SU-DHL-6 (cell line): ENCODE measurements around the gene HOXC11.

ENCODE experiments used
- H2AFZ ChIP-seq: fragments of 200-600 bp; sonication (generic); 2 replicates; pipeline ENCODE4 v1.6.1; 2014; ENCODE audit warnings: low read depth, mild to moderate bottlenecking, moderate library complexity, mixed read lengths, antibody characterized with exemption, low read length; ENCODE audit not compliant: severe bottlenecking
- H3F3A ChIP-seq: fragments of 200-600 bp; shearing (Covaris generic); 2 replicates; pipeline ENCODE4 v1.6.0; 2016; ENCODE audit warnings: antibody characterized with exemption, mild to moderate bottlenecking; ENCODE audit not compliant: insufficient read depth
- H3K27ac ChIP-seq: fragments of 200-600 bp; sonication (generic); 2 replicates; pipeline ENCODE4 v1.5.1; 2016; ENCODE audit warnings: low read depth, mild to moderate bottlenecking, low read length, moderate library complexity, mixed read lengths
- H3K27me3 ChIP-seq: fragments of 200-600 bp; sonication (generic), shearing (Covaris generic); 2 replicates; pipeline ENCODE4 v1.6.0; 2014; ENCODE audit warnings: mild to moderate bottlenecking, low read length
- H3K36me3 ChIP-seq: fragments of 200-600 bp; sonication (generic); 2 replicates; pipeline ENCODE4 v1.6.1; 2014; ENCODE audit warnings: mild to moderate bottlenecking, low read length, mixed read lengths
- H3K4me2 ChIP-seq: fragments of 300-600, 200-600 bp; shearing (Covaris generic), sonication (generic); 2 replicates; pipeline ENCODE4 v1.6.0; 2014; ENCODE audit warnings: low read length, low read depth, mild to moderate bottlenecking; ENCODE audit not compliant: poor library complexity, severe bottlenecking
- H3K4me3 ChIP-seq: fragments of 200-600 bp; sonication (generic); 2 replicates; pipeline ENCODE4 v1.5.1; 2014; ENCODE audit warnings: antibody characterized with exemption, low read length, mild to moderate bottlenecking, mixed read lengths; ENCODE audit not compliant: insufficient read depth, poor library complexity, severe bottlenecking
- H3K79me2 ChIP-seq: fragments of 200-600 bp; sonication (generic); 2 replicates; pipeline ENCODE4 v1.6.1; 2014; ENCODE audit warnings: mild to moderate bottlenecking, low read length, moderate library complexity; ENCODE audit not compliant: insufficient read depth
- H3K9ac ChIP-seq: fragments of 200-600 bp; sonication (generic); 2 replicates; pipeline ENCODE4 v1.7.0; 2014; ENCODE audit warnings: mild to moderate bottlenecking, low read length
- H3K9me2 ChIP-seq: fragments of 200-600 bp; sonication (generic); replicated peaks from 2 replicates; pipeline ENCODE4 v1.6.1; 2014; ENCODE audit warnings: low read length; ENCODE audit not compliant: insufficient read depth
- H3K9me3 ChIP-seq: fragments of 200-600 bp; sonication (generic); 2 replicates; pipeline ENCODE4 v1.6.1; 2014; ENCODE audit warnings: low read length, mixed read lengths; ENCODE audit not compliant: insufficient read depth
- H4K20me1 ChIP-seq: fragments of 200-600 bp; sonication (generic); 2 replicates; pipeline ENCODE4 v1.6.1; 2014; ENCODE audit warnings: low read depth, mild to moderate bottlenecking, antibody characterized with exemption, low read length, moderate library complexity, mixed read lengths
- EZH2phosphoT487 ChIP-seq: fragments of 200-600 bp; sonication (generic), shearing (Covaris generic); conservative IDR thresholded peaks from 2 replicates; pipeline ENCODE4 v1.6.1; 2018; ENCODE audit warnings: mild to moderate bottlenecking, antibody characterized with exemption, low read length, moderate library complexity, mixed read lengths
- TF ChIP-seq, protein P1 (sequence below): fragments of 200-600 bp; sonication (generic); IDR thresholded peaks from one replicate; pipeline ENCODE4 v1.5.1; 2017; ENCODE audit warnings: antibody characterized with exemption, mild to moderate bottlenecking, low read length, moderate library complexity; ENCODE audit not compliant: insufficient read depth, poor library complexity, severe bottlenecking

The HOXC11 gene

DNA sequence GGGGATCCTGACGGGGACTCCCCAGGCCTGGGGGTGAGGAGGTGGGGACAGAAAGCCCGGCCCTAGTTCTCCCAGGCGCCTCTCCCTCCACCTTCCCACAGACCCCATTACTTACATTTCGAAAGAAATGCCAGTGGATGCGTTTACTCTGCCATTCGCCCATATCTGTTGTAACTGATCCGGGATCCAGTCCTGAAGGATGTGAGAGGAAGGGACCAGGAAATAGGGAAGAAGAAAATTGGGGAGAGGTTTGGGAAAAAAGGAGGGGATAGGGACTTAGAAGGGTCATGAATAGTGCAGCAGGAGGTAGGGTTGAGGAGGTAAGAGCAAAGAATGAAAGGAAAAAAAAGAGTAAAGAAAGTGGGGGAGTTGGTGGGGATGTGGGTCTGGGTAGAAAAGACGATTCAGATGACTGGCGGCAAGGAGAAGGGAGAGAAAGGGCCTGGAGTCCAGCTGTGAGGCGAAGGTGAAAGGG is 17.1 kb upstream of the HOXC11 start:
- no peaks in the 10 kb centered on the region for H4K20me1 ChIP-seq
- H3K27me3 ChIP-seq, result no peaks in the 10 kb centered on the region
- no peaks in the 10 kb centered on the region for H3K9me3 ChIP-seq
- H3K27ac ChIP-seq, result no peak overlapping the region
- no peaks in the 10 kb centered on the region for H3K79me2 ChIP-seq
- no peak overlapping the region for H3K4me2 ChIP-seq
- no peaks in the 10 kb centered on the region for H3F3A ChIP-seq
- H3K9ac ChIP-seq, result no peak overlapping the region
- H3K9me2 ChIP-seq, result no peaks in the 10 kb centered on the region
- H3K36me3 ChIP-seq, result no peaks in the 10 kb centered on the region
- no peak for TF ChIP-seq EZH2phosphoT487
- TF ChIP-seq, protein P1, sequence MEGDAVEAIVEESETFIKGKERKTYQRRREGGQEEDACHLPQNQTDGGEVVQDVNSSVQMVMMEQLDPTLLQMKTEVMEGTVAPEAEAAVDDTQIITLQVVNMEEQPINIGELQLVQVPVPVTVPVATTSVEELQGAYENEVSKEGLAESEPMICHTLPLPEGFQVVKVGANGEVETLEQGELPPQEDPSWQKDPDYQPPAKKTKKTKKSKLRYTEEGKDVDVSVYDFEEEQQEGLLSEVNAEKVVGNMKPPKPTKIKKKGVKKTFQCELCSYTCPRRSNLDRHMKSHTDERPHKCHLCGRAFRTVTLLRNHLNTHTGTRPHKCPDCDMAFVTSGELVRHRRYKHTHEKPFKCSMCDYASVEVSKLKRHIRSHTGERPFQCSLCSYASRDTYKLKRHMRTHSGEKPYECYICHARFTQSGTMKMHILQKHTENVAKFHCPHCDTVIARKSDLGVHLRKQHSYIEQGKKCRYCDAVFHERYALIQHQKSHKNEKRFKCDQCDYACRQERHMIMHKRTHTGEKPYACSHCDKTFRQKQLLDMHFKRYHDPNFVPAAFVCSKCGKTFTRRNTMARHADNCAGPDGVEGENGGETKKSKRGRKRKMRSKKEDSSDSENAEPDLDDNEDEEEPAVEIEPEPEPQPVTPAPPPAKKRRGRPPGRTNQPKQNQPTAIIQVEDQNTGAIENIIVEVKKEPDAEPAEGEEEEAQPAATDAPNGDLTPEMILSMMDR, result no peak
- H3K4me3 ChIP-seq, result no peak overlapping the region
- H2AFZ ChIP-seq, result no peak overlapping the region

GRCh38 chr12:53956251-53956887 is 16.6 kb upstream of the HOXC11 start:
- H3K36me3 ChIP-seq, result no peaks in the 10 kb centered on the region
- H4K20me1 ChIP-seq, result no peaks in the 10 kb centered on the region
- no peak overlapping the region for H3K9ac ChIP-seq
- H3F3A ChIP-seq, result no peaks in the 10 kb centered on the region
- TF ChIP-seq, protein P1, result no peak
- TF ChIP-seq EZH2phosphoT487, result no peak
- no peak overlapping the region for H2AFZ ChIP-seq
- H3K79me2 ChIP-seq, result no peaks in the 10 kb centered on the region
- H3K27me3 ChIP-seq, result no peaks in the 10 kb centered on the region
- H3K9me2 ChIP-seq, result no peaks in the 10 kb centered on the region
- no peak overlapping the region for H3K4me3 ChIP-seq
- H3K4me2 ChIP-seq, result no peak overlapping the region
- no peaks in the 10 kb centered on the region for H3K9me3 ChIP-seq
- no peak overlapping the region for H3K27ac ChIP-seq

DNA sequence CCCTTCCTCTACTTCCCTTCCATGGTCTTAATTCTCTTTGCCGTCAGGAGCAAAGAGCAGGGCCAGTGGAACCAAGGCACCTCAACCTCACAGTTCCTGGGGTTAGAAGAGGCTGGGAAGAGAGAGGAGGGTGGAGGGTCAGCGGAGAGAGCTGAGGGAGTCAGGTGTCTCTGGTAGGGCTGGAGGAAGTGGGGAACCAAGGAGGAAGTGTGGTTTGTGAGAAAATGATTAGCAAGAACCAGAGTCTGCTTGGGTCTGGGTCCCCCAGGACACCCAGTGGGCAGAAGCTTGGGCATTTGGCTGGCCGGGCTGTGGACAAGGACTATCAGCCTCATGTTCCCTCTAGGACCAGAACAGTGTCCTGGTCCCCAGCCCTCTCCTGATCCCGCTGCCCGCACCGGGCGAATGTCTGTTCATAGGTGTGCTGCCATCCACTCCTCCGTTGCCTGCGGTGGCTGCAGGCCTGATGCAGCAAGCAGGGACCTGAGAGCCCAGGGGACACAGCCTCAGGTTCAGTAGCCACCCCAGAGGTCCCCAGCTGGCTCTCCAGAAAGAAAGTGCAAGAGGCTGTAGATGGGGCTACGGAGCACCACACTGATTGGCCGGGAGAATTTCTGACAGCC is 15.9 kb upstream of the HOXC11 start:
- Histone ChIP-seq H3K36me3 (no peaks in the 10 kb centered on the region), H3K4me3 (no peak overlapping the region), H3K27ac (no peak overlapping the region), H2AFZ (no peak overlapping the region), H3K4me2 (no peak overlapping the region), H3K9me2 (no peaks in the 10 kb centered on the region), H3F3A (no peaks in the 10 kb centered on the region), H3K79me2 (no peaks in the 10 kb centered on the region), H3K9ac (no peak overlapping the region), H4K20me1 (no peaks in the 10 kb centered on the region), H3K27me3 (no peaks in the 10 kb centered on the region), H3K9me3 (no peaks in the 10 kb centered on the region)
- TF ChIP-seq EZH2phosphoT487, result no peak

DNA sequence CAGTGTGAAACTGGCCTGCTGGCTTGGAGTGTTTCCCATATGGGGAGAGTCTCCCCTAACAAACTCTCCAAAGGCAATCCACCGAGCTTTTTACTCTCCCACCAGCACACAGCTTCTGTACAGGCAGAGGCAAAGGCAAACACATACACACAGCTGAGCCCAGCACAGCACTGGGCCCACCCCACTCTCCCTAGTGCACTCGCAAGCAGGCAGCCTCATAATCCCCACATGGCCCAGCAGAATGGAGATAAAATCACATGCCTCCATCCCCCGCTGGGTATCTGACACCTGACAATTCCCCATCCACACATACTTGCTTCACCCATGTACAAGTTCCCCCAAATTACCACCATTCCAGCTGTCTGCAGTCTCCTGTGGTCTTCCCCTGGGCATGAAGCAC is 14.8 kb upstream of the HOXC11 start:
- Histone ChIP-seq H4K20me1 (no peaks in the 10 kb centered on the region), H3K79me2 (no peaks in the 10 kb centered on the region), H3K36me3 (no peaks in the 10 kb centered on the region), H3K27ac (no peak overlapping the region), H3F3A (no peaks in the 10 kb centered on the region), H3K9me2 (no peaks in the 10 kb centered on the region), H3K27me3 (no peaks in the 10 kb centered on the region), H3K9ac (no peak overlapping the region), H3K9me3 (no peaks in the 10 kb centered on the region), H3K4me2 (no peak overlapping the region), H2AFZ (no peak overlapping the region), H3K4me3 (no peak overlapping the region)
- TF ChIP-seq, protein P1, result no peak
- TF ChIP-seq EZH2phosphoT487, result no peak
